Measurements from ENCODE around the gene FBXW4. TPM values are rescaled to one million over a fixed set of nuclear protein-coding genes. Genes with fewer than 3 reads are reported as not detected.

The FBXW4 gene
- polyA plus RNA-seq, 1 donor from 2014 or later = 7.7 TPM

DNA sequence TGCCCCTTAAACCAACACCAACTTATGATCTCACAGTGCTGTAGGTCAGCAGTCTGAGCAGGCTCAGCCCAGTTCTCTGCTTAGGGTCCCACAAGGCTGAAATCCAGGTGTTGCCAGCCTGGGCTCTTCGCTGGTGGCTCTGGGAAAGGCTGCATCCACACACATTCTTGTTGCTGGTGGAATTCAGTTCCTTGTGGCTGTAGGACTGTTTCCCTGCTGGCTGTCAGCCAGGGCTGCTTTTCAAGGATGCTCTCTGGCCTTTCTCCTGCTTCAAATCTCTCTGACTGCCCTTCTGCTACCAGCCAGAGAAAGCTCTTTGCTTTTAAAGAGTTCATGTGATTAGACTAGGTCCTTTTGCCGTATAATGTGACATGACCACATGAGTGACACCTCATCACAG, 122.2 kb downstream of the FBXW4 start:
- Histone ChIP-seq H2AFZ (ENCODE audit: low read depth, low read length) (no peak overlapping the region), H3K9me3 (ENCODE audit: low read length) (no peaks in the 10 kb centered on the region), H3K9ac (ENCODE audit: low read length) (no peak overlapping the region), H3K9me2 (ENCODE audit: insufficient read depth, low read length) (no peaks in the 10 kb centered on the region), H3F3A (ENCODE audit: insufficient read depth, low read length, poor library complexity, severe bottlenecking) (no peaks in the 10 kb centered on the region), H3K27me3 (ENCODE audit: insufficient read depth, low read depth, low read length) (peaks cover 22% of the 10 kb centered on the region), H3K79me2 (replicated peaks; ENCODE audit: insufficient read depth, low read length) (no peaks in the 10 kb centered on the region), H3K27ac (ENCODE audit: low read length) (no peak overlapping the region), H4K20me1 (ENCODE audit: insufficient read depth) (no peaks in the 10 kb centered on the region), H3K36me3 (ENCODE audit: insufficient read depth, low read length) (no peaks in the 10 kb centered on the region), H3K4me2 (ENCODE audit: low read length) (no peak overlapping the region), H3K4me3 (ENCODE audit: low read length) (no peak overlapping the region)
- TF ChIP-seq RAD21 (conservative IDR thresholded peaks at IDR 0.05) = no peak
- TF ChIP-seq TAF1 (IDR thresholded peaks at IDR 0.05; ENCODE audit: low read depth) = no peak
- TF ChIP-seq EP300 (conservative IDR thresholded peaks at IDR 0.05; ENCODE audit: poor library complexity, severe bottlenecking) = no peak
- no peak for TF ChIP-seq POLR2AphosphoS5 (IDR thresholded peaks at IDR 0.05)
- no peak for TF ChIP-seq REST (IDR thresholded peaks at IDR 0.05; ENCODE audit: borderline replicate concordance)
- no peak for TF ChIP-seq SMC3 (conservative IDR thresholded peaks at IDR 0.05; ENCODE audit: poor library complexity)
- no peak for TF ChIP-seq EZH2 (IDR thresholded peaks at IDR 0.05; ENCODE audit: borderline replicate concordance, insufficient read depth, low read length, poor library complexity, severe bottlenecking)
- no peak for TF ChIP-seq MXI1 (conservative IDR thresholded peaks at IDR 0.05; ENCODE audit: poor library complexity, severe bottlenecking)
- TF ChIP-seq CTCF (IDR thresholded peaks at IDR 0.05; ENCODE audit: poor library complexity, severe bottlenecking) = no peak

DNA sequence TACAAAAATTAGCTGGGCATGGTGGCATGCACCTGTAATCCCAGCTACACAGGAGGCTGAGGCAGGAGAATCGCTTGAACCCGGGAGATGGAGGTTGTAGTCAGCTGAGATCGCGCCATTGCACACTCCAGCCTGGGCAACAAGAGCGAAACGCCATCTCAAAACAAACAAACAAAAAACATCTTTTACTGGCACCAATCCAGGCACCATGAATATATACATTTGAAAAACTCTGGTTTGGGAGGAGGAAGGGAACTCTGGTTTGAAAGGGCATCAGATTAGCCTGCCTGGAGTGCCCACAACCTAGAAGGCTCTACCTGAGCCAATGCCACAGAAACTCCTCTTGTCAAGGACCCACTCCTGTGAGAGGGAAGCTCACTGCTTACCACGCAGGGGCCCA, 122.8 kb downstream of the FBXW4 start:
- Histone ChIP-seq H3K9ac (ENCODE audit: low read length) (no peak overlapping the region), H4K20me1 (ENCODE audit: insufficient read depth) (no peaks in the 10 kb centered on the region), H3K79me2 (replicated peaks; ENCODE audit: insufficient read depth, low read length) (no peaks in the 10 kb centered on the region), H3K4me2 (ENCODE audit: low read length) (no peak overlapping the region), H3F3A (ENCODE audit: insufficient read depth, low read length, poor library complexity, severe bottlenecking) (no peaks in the 10 kb centered on the region), H3K9me2 (ENCODE audit: insufficient read depth, low read length) (no peaks in the 10 kb centered on the region), H3K36me3 (ENCODE audit: insufficient read depth, low read length) (no peaks in the 10 kb centered on the region), H3K27me3 (ENCODE audit: insufficient read depth, low read depth, low read length) (peaks cover 22% of the 10 kb centered on the region), H2AFZ (ENCODE audit: low read depth, low read length) (no peak overlapping the region), H3K4me3 (ENCODE audit: low read length) (no peak overlapping the region), H3K27ac (ENCODE audit: low read length) (no peak overlapping the region), H3K9me3 (ENCODE audit: low read length) (no peaks in the 10 kb centered on the region)
- TF ChIP-seq CTCF (IDR thresholded peaks at IDR 0.05; ENCODE audit: poor library complexity, severe bottlenecking) (no peak), SMC3 (conservative IDR thresholded peaks at IDR 0.05; ENCODE audit: poor library complexity) (no peak), POLR2AphosphoS5 (IDR thresholded peaks at IDR 0.05) (no peak)
